Retinal pigment epithelial cell (primary cell): Measurements from ENCODE around the gene SNAI3.

Source experiments
- DNase-seq: peaks from one replicate; pipeline ENCODE4 v3.0.0-alpha.2; 2010; ENCODE audit warnings: low read depth
- H3K4me3 ChIP-seq: 2 replicates; pipeline ENCODE4 v1.5.1; 2011; ENCODE audit warnings: mild to moderate bottlenecking, low read length, control low read depth, moderate library complexity
- CTCF ChIP-seq: conservative IDR thresholded peaks from 2 replicates; pipeline ENCODE4 v1.5.1; 2011; ENCODE audit warnings: low read depth, low read length, control low read depth, inconsistent platforms

SNAI3 gene

GRCh38 chr16:88651989-88652761 is 34.1 kb downstream of the SNAI3 start:
- no peak for TF ChIP-seq CTCF
- H3K4me3 ChIP-seq = no peak overlapping the region
- DNase-seq = no peak

GRCh38 chr16:88651276-88651988 is 34.9 kb downstream of the SNAI3 start:
- no peak for TF ChIP-seq CTCF
- DNase-seq = no peak
- peak overlapping the region; percentile 75 for H3K4me3 ChIP-seq

- H3K4me3 ChIP-seq = peak within 1 kb of the TSS; percentile 75
- no peak for TF ChIP-seq CTCF
- no peak for DNase-seq
Observed at GRCh38 chr16:88650749-88651275, 35.5 kb downstream of the SNAI3 start, which contains the start of gene CYBA. TSS of gene CYBA (minus strand) at chr16:88651053. CDS start at chr16:88651013, 40 bp downstream.

GRCh38 chr16:88649924-88650748 is 36.2 kb downstream of the SNAI3 start:
- no peak for DNase-seq
- no peak for TF ChIP-seq CTCF

GRCh38 chr16:88649195-88649923 is 36.9 kb downstream of the SNAI3 start:
- peak overlapping the region; percentile 75 for H3K4me3 ChIP-seq
- TF ChIP-seq CTCF = no peak
- no peak for DNase-seq

More at GRCh38 chr16:88649924-88650748, 36.2 kb downstream of the SNAI3 start:
- peak overlapping the region; percentile 75 for H3K4me3 ChIP-seq
